DMS53 treated with DMSO at 0.1 percent for 48 hours (cell line): ENCODE results near the gene IST1.
"Not testable (repeated sequence)": the region's sequence is repeated elsewhere in the genome, so short reads cannot be mapped to it uniquely, and the experiment has no call there.

Experiments
- DNase-seq: peaks from one replicate; lab custom pipeline; 2025; ENCODE audit not compliant: unreplicated experiment; lab: John Stamatoyannopoulos, UW

IST1 gene

DNA sequence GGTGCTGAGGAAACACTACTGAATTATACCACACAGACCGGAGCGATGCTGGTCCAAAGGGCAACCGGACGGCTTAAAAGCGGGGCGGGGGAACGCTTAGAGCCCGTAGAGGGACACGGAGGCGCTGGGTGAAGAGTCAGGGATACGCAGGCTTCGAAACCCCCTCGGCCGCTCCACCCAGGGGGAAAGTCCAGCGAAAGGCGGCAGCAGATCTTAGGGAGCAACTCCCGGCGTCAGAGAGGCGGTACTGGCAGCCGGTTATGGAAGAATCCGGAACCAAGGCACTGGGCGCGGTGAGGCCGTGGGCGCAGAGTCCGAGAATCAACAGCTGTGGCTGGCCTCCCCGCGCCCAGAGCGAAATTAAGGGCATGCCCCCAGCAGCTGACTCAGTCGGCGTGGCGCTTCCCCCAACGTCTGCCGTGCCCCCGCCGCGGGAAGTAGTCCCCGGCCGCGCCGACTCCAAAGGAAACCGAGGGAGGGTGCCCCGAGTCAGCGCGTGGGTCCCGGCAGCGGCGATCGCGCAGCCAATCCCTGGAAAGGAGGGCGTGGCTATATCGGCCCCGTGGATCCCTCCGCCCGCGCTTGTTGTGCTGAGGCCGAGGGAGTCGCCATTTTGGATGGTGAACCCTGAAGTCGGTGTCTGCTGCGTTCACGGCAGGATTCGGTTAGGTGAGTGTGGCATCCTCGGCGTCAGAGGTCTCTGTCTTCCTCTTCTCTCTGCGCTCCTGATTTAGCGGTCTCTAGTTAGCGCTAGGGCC, at the start of gene IST1:
TSS of gene IST1 (plus strand) at position 611 of the 758 bp plus-strand sequence. CDS start 20,110 bp downstream, outside the sequence.
- peak; percentile 85 for DNase-seq

DNA sequence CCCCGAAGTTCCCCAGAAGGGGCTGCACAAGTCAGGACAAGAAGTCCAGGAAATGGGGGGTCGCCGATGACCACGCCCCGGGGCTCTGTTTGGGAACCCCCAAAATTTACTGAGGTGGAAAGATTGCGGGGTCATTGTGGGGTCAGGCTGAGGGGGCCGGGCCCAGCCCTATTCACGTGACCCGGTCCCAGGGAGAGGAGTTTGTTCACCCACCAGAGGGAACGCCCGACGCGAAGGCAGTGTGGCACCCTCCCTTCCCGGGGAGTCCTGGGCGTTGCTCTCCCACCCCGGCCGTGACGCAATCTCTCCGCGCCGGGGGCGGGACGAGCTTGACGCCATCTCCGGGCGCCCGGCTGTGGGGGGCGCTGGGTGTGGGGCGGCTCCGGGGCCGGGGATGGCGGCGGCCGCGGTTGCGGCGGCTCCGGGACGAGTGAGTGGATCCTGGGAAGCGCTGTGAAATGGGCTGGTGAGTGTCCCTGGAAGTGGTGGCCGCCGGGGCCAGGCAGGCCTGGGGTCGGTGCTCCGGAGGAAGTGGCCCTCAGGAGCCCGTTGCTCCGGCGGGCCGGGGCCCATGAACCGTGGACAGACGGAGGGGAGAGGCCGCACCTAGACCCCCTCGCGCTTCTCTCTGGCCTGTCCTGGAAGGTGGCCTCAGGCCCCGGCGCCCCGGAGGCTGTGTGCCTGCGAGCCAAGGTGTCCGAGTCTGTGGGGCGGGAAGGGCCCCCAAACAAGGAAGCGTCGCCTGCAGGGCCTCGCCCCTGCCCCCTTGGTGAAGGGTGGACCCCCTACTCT, 49.5 kb upstream of the IST1 start, which contains the start of gene ATXN1L:
TSS of gene ATXN1L (plus strand) at position 338 of the 792 bp plus-strand sequence. CDS start 3,765 bp downstream, outside the sequence.
- peak; percentile 56 for DNase-seq

DNA sequence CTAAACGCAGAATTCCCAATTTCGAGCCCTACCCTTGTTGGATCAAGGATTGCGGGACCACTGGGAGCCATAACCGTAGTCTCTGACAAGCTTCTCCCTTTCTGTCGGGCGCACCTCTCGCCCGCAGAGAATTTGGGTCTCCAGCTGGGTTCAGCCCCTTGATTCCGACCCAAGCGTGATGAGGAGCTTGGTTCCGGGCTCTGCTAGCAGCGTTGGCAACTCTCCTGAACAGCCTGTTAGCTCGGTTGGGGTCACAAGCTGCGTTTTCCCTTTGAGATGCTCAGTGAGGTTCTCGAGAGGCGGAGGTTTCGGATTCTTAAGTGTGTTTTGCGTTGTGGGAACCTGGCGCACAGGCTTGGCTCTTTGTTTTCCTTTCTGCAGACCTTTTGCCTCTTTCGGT, 48.9 kb upstream of the IST1 start:
- no peak for DNase-seq

DNA sequence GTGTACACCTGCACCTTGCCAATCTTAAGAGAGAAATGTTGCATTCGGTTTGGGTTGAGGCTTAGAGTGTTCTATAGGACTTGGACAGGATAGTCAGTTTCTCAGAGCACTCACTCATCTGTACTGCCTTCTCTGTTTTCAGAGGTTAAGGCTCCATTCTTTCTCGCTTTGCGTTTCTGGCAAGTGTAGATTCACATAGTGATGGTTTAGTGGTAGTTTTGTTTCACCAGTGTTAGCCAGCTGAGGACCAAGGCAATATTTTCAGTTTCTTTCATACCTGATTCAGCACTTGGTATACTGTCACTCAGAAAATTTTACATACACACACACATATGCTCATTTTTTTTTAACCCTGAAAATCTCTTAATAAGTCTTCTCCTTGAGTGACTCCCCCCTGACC, 48.2 kb upstream of the IST1 start:
- DNase-seq, result no peak

DNA sequence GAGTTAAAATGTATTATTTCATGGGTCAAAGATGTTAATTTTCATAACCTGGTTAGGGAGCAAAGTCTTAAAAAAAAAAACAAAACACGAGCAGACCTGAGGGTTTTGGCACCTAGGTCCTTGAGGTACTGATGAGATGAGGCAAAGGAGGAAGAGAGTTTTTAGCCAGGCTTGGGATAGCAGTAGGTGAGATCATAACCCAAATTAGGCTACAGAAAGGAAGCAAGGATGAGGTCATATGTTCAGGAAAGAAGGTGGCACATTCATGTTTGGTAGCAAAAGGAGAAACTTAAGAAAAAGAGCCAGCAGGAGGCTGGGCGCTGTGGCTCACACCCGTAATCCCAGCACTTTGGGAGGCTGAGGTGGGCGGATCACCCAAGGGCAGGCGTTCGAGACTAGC, 46.7 kb upstream of the IST1 start:
- DNase-seq, result no peak

DNA sequence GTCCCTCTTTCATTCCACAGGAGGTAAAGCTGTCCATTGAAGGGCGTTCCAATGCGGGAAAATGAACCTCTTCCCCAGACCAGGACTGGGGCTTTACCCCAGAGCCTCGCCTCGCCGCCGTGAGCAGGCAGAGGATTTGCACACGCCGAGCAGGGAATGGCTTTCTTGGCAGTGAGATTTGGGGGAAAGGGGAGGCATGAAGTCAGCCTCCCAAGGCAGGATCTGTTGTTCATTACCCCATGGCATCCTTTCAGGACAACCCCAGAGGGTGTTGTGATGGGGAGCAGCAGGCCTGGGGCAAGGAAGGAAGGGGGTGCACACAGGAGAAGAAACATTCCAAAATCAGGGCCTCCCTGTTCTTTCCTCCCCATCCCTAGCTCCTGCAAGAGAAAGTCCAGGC, 43.6 kb upstream of the IST1 start:
- no peak for DNase-seq

DNA sequence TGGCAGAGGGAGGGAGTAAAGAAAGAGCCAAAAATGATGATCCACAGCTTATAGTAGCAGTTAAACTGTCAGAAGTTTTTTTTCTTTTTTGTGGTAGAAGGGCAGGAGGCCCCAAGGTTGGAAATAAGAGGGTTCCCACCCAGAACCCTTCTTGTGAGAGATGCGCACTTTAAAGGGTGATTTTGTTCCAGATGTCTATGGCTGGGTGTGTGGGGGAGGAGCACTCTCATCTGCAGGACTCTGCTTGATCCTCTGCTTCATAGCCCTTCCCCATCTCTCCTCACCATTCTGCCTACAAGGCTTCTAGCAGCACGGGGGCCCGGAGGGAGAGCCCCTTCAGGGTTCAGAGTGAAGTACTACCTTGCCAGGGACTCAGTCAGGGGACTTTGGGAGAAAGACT, 43.2 kb upstream of the IST1 start:
- no peak for DNase-seq

DNA sequence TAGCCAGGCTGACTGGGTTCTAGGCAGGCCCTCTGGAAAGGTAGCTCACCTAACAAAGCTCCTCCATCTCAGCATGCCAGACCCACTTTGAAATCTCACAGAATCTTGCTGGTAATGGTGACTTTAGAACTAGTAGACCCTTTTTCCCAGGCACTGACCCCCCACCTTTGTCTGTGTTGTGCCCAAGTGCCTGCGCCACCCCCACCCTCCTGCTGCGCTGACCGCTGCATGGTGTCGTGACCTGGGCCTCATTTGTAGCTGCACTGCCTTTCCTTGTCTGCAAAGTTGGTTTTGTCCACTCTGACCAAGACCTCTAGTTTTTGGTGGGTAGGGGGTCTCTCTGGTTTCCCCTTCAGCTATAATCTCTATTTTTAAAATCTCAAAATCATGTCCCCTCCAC, 42.8 kb upstream of the IST1 start:
- no peak for DNase-seq

DNA sequence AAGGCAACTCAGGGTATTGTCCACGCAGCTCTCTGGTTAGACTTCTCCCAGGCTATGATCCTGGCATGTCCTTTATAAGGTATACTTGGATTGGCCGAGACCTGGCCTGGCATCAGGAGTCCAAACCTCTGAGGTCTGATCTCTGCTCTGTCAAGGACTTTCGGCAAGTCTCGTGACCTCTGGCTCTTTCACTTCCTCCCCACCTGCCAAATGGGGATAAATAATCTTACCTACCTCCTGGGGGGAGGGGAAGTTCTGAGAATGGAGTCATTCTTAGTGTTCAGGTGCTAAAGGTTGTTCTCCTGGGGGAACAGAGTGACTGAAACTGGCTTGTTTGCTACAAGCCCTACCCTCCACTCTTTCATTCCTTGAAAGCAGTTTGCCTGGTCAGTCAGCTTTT, 41.9 kb upstream of the IST1 start:
- no peak for DNase-seq

DNA sequence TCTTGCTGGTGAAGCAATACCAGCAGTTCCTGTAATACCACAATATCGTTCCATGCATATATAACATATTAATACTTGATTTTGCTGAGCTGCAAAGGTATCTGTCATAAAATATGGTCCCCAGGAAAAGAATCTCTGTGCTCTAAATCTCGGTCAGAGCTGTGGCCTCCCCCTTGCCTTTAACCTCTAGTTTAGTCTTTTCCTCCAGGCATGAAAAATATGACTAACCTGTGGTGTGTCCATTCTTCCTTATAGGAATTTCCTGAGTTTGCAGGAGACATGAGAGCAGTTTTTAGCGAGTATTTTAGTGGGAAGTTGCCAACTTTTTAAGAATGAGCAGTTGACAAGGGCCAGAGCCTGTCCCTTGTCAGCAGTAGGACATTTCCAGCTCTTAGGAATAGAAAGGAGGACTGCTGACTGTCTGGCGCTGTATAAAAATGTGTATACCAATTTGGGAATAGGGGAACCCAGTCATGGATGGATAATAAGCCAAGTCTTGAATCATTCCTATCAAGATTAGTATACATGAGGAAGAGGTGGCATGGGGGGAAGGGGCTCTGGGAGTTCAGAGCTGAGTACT, 40.9 kb upstream of the IST1 start:
- DNase-seq, result no peak

DNA sequence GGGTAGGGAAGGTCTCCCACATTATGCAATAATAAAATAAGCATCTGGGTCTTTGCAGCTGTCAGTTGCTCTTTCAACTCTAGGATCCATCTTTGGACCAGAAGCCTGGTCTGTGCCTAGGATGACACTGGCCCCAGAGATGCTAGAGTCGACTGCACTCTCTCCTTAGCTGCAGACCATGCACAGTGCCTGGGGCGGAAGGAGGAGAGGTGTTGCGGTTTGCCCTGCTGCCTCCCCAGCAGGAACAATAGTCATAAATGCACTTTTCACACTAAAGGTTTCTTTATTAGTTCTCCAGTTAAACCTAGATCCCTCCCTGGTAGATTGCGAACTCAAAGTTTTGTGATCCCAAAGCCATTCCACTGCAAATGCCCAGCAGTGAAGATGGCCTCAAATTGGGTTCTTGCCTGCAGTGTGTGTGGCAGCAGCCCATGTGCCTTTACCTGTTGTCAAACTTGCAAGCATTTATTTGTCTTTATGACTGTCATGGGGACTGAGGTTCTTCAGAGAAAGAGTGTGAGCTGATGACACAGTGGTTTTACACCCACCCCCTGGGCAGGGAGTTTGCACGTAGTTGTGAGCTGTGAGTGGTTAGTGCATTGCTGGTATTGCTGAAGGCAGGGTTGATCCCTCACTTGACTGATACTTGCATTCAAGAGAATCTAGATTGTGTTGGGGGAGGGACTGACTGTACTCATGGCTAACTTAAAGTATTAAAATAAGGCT, 39.2 kb upstream of the IST1 start:
- DNase-seq, result no peak

DNA sequence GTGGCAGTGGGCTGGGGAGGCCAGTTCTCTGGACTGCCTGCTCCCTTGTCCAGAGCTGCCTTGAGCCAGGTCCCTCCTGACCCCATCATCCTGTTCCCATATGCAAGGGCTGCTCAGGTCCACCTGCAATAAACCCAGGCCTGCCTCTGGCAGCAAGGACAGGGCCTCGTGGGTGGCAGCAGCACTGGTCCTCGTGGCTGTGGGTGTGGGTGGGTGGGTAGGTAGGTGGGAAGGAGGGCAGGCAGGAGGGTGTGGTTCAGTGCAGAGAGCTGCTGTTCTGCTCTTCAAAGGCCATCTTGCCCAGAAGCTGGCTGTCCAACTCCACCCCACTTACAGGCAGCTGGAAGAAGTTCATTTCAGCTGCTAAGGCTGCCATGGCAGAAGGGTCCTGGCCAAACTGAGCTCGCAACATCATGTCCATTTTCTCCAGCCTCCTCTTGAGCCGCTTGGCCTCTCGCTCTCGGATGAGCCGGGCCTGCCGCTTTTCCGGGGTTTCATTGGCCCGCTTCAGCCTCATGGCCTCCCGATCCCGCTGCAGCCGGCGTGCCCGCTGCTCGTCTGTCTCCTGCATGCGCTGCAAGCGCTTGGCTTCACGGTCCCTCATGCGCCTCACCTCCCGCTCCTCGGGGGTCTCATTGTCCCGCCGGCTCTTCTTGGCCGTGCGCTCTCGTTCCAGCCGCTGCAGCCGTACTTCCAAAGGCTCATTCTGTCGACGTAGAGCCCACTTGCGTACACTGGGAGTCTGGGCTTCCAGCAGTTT, 35.4 kb upstream of the IST1 start:
- no peak for DNase-seq

DNA sequence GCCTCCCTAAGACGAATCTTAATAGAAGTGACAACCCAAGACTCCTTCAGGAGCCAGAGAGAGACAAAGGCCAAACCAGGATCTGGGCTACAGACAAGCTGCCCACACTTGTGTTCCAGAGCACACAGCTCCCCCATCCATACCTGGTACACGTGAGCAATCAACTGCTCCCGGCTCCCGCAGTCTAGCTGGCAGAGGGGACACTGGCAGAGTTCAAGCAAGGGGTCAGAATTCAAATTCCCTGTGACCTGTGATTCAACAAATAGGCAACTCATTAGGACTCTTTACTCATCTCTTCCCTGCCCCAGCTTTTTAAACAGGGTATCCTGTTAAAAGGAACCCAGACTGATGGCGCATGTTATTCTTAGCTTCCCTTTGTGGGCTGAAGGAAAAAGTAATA, 31.3 kb upstream of the IST1 start:
- no peak for DNase-seq

DNA sequence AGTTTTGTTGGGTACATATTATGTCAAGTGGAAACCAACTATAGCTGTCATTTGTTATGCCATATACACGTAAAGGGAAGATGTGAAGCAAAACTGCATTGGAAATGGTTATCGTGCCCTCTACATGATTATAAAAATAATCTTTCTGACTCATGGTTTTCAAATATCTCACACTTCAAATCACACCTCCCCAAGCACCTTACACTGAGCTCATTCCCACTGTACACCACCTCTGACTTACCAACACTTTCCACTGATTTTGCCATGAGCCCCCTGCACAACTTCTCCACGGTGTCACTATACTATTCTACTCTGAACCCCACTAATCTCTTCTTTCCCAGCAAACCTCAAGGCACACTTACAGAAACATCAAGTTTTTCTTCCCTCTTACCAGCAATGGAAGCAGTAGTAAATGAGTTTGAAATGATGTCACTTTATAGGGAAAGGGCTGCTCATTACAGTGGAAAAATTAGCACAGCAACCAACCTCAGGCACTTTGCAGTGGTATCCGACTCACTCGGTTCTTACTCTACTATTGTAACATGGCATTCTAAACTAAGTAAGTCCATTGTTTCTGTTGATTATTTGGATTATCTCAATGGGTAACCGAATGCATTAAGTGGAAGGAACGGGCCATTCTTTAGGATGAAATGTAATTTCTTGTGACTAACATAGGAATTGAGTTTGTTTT, 30.0 kb upstream of the IST1 start:
- DNase-seq, result no peak

DNA sequence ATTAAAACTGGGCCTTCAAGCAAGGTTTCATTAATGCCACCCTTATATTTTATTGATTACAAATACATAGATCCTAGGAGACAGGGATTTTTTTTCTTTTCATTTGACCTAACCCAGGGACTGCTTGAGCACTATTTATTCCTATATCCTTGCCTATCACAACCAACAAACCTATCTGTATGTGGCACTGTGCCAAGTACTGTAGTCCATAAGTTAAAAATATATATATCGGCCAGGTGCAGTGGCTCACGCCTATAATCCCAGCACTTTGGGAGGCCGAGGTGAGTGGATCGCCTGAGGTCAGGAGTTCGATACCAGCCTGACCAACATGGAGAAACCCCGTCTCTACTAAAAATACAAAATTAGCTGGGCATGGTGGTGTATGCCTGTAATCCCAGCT, 28.2 kb upstream of the IST1 start:
- not testable (repeated sequence) for DNase-seq

DNA sequence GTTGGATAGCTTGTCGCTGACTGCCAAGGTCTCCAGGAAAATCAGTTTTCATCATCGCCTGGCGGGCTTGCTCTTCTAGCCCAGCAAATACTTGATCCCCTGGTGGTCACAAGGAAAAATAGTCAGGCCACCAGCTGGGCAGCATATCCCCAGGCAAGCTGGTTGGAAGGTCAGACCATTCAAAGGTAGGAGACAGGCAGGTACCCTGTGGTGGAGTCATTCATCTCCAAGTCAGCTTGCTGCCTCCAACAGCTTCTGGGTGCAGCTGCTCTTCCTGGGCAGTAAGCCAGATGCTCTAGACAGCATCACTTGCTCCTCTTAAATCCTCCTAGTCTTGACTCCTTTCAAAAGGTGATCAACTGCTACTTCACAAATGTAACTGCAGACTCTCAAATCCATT, 27.4 kb upstream of the IST1 start:
- no peak for DNase-seq

DNA sequence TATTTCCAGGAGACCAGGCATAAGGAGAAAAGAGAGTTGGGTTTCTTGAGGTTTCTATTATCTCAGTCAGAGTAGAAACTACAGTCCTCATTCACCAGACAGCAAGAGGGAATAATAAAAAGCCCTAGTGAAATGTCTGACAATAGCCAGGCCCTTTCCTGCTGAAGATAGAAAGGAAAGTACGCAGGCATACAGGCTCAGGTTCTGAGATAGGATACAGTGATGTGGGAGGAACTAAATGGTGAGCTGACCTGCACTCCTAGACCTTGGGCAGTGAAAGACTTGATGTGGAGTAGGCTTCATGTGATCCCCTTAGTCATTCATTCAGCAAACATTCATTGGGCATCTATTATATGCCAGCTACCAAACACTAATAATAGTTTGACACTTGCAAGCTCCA, 26.2 kb upstream of the IST1 start:
- DNase-seq, result no peak

DNA sequence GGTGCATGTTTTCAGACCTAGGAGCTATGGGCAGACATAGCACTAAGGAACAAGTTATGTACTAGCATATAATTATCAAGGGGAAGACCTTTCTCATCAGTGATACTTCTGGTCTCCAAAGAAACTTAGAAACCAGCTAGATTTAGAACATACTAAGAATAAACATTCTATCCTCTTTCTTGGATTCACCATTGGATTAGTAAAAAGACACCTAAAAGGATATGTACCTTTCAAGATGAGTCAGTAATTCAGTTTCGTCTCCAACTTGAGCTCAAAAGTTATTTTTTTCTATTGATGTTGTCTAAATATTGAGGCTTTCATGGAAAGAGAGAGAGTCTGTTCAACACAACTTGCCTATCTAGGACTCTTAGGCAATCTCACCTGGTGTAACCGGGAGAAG, 24.5 kb upstream of the IST1 start:
- DNase-seq, result no peak

DNA sequence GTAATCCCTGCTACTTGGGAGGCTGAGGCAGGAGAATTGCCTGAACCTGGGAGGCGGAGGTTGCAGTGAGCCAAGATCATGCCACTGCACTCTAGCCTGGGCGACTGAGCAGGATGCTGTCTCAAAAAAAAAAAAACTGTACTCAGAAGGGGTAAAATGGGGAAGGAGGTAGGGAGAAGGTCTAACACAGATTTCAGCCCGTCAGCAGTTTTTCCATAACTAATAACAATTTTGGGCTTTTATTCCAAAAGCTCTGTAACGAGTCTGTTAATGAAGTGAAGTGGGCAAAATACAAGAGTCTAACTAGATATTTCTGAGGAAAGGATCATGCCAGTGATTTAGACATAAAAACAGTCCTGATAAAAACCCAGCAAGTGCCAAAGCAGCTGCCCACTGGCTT, 22.1 kb upstream of the IST1 start:
- DNase-seq, result no peak

DNA sequence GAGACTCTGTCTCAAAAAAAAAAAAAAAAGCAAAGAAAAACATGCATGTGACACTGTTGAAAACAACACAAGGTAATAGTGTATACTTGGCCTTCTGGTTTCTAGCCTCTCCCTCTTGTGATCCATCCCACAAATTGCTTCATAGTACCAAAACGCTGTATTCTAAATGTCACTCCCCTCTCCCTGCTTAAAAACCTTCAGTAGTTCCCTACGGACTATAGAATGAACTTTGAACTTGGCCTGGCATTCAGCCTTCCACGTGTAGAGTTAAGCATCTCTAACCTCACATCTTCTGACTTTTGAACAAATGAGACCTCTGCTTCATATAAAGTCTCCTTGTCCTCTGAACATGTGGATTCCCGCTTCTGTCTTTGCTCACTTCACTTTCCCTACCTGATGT, 16.4 kb upstream of the IST1 start:
- DNase-seq, result no peak
